Ectodermal cell (in vitro differentiated cells): ENCODE data around the gene RAB30.

Experiments
- H3K27ac ChIP-seq: 2 replicates; pipeline ENCODE4 v1.7.0; 2013; ENCODE audit warnings: mild to moderate bottlenecking, low read depth, low read length; ENCODE audit not compliant: insufficient read depth, poor library complexity, severe bottlenecking
- H3K27me3 ChIP-seq: 2 replicates; pipeline ENCODE4 v1.7.0; 2013; ENCODE audit warnings: mild to moderate bottlenecking, low read length; ENCODE audit not compliant: insufficient read depth, control insufficient read depth, poor library complexity, severe bottlenecking
- H3K36me3 ChIP-seq: one replicate; pipeline ENCODE4 v1.7.0; 2013; ENCODE audit warnings: low read length; ENCODE audit not compliant: control insufficient read depth, insufficient read depth
- H3K4me1 ChIP-seq: one replicate; pipeline ENCODE4 v1.7.0; 2013; ENCODE audit warnings: low read length; ENCODE audit not compliant: control insufficient read depth, insufficient read depth
- H3K4me3 ChIP-seq: 2 replicates; pipeline ENCODE4 v1.7.0; 2013; ENCODE audit warnings: low read depth, low read length, control low read depth; ENCODE audit not compliant: insufficient read depth
- H3K9me3 ChIP-seq: 2 replicates; pipeline ENCODE4 v1.7.0; 2013; ENCODE audit warnings: mild to moderate bottlenecking, low read length, moderate library complexity; ENCODE audit not compliant: control insufficient read depth
- WGBS, 2 experiments: methylation state at CpG; one replicate each; pipeline ENCODE4 v1.1.7; 2013; ENCODE audit warnings: missing lambda C conversion rate in 2 of 2; 5-methylcytosine and 5-hydroxymethylcytosine counted together

The RAB30 gene

GRCh38 chr11:82932564-82932963, 139.1 kb downstream of the RAB30 start:
- WGBS, 2 experiments, result 67% methylated on average over 1 of the region's 1 CpG; no CpG with 5 or more reads in 1 of the 2 experiments
- no peaks in the 10 kb centered on the region for H3K4me1 ChIP-seq
- H3K36me3 ChIP-seq, result peaks cover 11% of the 10 kb centered on the region
- no peak overlapping the region for H3K4me3 ChIP-seq
- H3K27ac ChIP-seq, result no peak overlapping the region
- H3K27me3 ChIP-seq, result no peaks in the 10 kb centered on the region
- no peaks in the 10 kb centered on the region for H3K9me3 ChIP-seq

GRCh38 chr11:82930734-82931133, 141.0 kb downstream of the RAB30 start:
- no peaks in the 10 kb centered on the region for H3K4me1 ChIP-seq
- no peak overlapping the region for H3K4me3 ChIP-seq
- peaks cover 11% of the 10 kb centered on the region for H3K36me3 ChIP-seq
- H3K27ac ChIP-seq, result no peak overlapping the region
- H3K9me3 ChIP-seq, result no peaks in the 10 kb centered on the region
- 91 to 94% methylated on average over 2 of the region's 2 CpGs for WGBS, 2 experiments
- no peaks in the 10 kb centered on the region for H3K27me3 ChIP-seq

DNA sequence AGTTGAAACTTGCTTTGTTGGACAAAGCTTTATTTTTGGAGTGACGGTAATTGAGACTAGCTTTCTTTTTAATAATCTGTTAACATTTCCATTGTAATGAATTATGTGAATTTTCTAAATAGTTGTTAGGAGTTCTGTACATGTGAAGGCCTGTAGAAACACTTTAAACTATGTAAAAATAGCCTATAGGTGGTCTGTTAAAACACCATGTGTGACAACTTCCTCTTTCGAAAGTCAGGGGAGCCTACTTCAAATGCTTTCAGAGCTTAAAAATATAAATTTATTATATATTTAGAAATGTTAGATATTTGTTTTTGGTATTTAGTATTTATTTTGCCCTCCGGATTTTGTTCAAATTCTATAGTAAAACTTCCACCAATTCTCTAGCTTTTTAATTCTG, 141.5 kb downstream of the RAB30 start:
- Histone ChIP-seq H3K4me1 (no peaks in the 10 kb centered on the region), H3K9me3 (no peaks in the 10 kb centered on the region)

DNA sequence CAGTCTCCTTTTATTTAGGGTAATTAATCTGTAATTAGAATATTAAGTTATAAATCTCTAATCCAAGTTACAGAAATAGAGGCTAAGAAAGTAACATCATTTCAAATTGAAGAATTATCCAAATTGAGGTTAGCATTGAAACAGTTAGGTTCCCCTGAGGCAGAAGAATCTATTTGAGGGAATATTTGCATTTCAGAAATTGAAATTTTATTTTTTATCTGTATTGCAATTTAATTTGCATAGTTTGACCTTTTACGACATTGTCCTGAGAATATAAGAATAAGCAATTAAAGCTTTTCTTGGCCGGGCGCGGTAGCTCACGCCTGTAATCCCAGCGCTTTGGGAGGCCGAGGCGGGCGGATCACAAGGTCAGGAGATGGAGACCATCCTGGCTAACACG, 142.6 kb downstream of the RAB30 start:
- H3K4me3 ChIP-seq, result no peak overlapping the region
- no peaks in the 10 kb centered on the region for H3K4me1 ChIP-seq
- no peaks in the 10 kb centered on the region for H3K27me3 ChIP-seq
- 94 to 97% methylated on average over 8 to 9 of the region's 10 CpGs for WGBS, 2 experiments
- no peaks in the 10 kb centered on the region for H3K9me3 ChIP-seq
- H3K36me3 ChIP-seq, result peaks cover 7% of the 10 kb centered on the region
- H3K27ac ChIP-seq, result no peak overlapping the region

More for the DNA sequence above, 141.5 kb downstream of the RAB30 start:
- Histone ChIP-seq H3K36me3 (peaks cover 10% of the 10 kb centered on the region), H3K27ac (no peak overlapping the region), H3K4me3 (no peak overlapping the region), H3K27me3 (no peaks in the 10 kb centered on the region)
- 80% methylated on average over 1 of the region's 3 CpGs; no CpG with 5 or more reads in 1 of the 2 experiments for WGBS, 2 experiments

DNA sequence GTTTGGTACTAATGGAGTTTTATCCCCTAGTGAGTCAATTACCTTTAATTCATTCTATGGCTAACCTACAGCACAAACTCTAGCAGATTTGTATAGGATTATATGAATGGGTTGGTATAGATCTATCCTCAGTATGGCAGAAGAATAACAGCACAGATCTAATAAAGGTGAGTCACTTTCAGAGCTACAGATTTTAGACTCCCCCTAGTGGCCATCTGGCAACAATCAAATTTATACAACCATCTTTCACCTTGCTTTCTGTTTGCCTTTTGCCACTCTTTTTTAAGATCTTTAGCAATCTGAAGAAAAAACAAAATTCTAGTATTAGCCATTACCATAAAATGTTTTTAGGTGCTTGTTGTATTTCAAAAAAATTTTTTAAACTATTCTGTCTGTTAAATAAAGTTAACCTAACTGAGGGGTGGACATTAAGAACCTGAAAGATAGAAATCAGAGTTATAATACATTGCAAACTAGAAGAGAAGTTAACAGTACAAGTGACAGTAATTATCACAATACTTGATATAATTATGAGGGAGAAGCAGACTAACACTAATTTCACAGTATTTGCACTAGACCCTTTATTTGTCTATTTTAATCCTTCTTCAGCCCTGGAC, 144.3 kb downstream of the RAB30 start:
- Histone ChIP-seq H3K4me3 (no peak overlapping the region), H3K9me3 (no peaks in the 10 kb centered on the region), H3K27me3 (no peaks in the 10 kb centered on the region), H3K4me1 (no peaks in the 10 kb centered on the region), H3K36me3 (peaks cover 5% of the 10 kb centered on the region), H3K27ac (no peak overlapping the region)

DNA sequence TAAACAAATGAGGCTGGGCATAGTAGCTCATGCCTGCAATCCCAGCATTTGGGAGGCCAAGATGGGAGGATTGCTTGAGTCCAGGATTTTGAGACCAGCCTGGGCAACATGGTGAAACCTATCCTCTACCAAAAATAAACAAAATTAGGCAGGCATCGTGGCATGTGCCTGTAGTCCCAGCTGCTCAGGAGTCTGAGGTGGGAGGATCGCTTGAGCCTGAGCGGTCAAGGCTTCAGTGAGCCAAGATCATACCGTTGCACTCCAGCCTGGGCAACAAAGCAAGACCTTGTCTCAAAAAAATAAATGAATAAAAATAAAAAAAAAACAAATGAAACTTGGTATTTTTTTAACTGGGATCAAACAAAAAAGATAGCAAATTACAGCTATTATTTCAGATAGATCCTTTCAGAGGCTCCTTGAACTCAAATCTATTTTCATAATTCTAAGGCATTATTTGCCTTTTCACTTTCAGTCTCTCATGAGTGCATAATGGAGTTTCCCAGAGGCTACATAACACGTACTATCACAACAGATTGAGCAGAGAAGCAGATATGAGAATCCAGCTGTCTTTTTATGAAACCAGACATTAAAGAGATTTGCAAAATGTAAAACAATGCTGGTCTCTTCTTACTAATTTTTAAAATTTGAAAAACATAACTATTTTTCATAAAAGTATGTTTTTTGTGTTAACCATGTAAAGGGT, 147.0 kb downstream of the RAB30 start:
- Histone ChIP-seq H3K4me3 (no peak overlapping the region), H3K27ac (no peak overlapping the region), H3K36me3 (no peaks in the 10 kb centered on the region), H3K4me1 (no peaks in the 10 kb centered on the region), H3K9me3 (no peaks in the 10 kb centered on the region), H3K27me3 (no peaks in the 10 kb centered on the region)
- 92 to 95% methylated on average over 4 to 5 of the region's 5 CpGs for whole genome bisulfite sequencing, 2 experiments
